ENCODE results near the gene TCFL5. TPM values are rescaled to one million over a fixed set of nuclear protein-coding genes. Genes with fewer than 3 reads are reported as not detected.

TCFL5 gene
- total and polyA plus RNA-seq, 10 of the 15 experiments (the other 5 are each of a cell fraction or from before 2014, with no cell fraction given): 0.48 to 8.1 (median 3.8) TPM

DNA sequence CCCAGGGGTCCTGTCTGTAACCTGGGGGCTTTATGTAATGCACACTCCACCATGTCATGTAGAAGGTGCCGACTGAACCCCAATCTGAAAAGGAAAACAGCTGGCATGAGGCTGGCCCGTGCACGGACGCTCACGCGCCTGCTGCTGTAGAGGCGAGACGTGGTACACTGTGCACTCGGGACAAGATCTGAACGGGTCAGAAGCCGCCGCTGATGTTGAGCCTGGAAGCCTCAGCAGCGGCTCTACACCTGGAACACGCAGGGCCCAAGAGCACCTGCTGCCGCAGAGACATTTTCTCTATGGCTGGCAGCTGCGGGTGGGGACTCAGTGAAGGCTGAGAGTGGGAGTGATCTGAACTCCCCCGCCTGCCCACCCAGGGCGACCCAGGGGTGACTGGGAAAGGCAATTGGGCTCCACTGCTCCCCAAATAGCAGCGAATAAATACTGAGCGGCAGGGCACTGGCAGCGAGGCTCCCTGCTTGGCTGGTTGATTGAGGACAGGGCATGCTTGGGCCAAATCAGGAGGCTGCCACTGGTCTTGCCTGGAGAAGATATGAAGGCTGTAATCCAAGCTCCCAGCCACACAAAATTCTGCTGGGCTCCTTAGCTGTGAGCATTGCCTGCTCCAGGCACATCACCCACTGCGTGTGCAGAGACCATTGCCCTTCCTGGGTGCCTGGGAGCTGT, 59.5 kb downstream of the TCFL5 start:
- FAIRE-seq: no peak
- POLR2A ChIA-PET: no interaction called here
- WGBS (ENCODE audit: insufficient coverage, insufficient replicate concordance, low lambda C conversion rate, missing lambda C conversion rate): 90% methylated on average over 22 of the region's 22 CpGs
- Histone ChIP-seq H3K36me3 (ENCODE audit: control insufficient read depth in 2 of 2, insufficient read depth in 2 of 2, low read length in 1 of 2) (peaks cover 5 to 11% of the 10 kb centered on the region in 2 experiments), H3K4me2 (ENCODE audit: control insufficient read depth, insufficient read depth) (no peak overlapping the region), H4K20me1 (ENCODE audit: control insufficient read depth, insufficient read depth) (no peaks in the 10 kb centered on the region), H3K27me3 (replicated peaks in 1 of 2; ENCODE audit: control insufficient read depth in 2 of 2, insufficient read depth in 2 of 2, low read length in 1 of 2) (no peaks in the 10 kb centered on the region), H3K27ac (ENCODE audit: control insufficient read depth, insufficient read depth) (no peak overlapping the region), H3K9ac (ENCODE audit: control insufficient read depth, insufficient read depth, low read length) (no peak overlapping the region), H3K4me1 (ENCODE audit: control insufficient read depth, insufficient read depth, low read length) (peaks cover 14% of the 10 kb centered on the region), H3K4me3 (no peak overlapping the region), H3K9me3 (replicated peaks; ENCODE audit: control insufficient read depth, insufficient read depth, low read length) (no peaks in the 10 kb centered on the region), H3K79me2 (ENCODE audit: control insufficient read depth, insufficient read depth, low read length) (peaks cover 25% of the 10 kb centered on the region), H2AFZ (ENCODE audit: control insufficient read depth, low read depth, low read length) (no peak overlapping the region)
- TF ChIP-seq SMAD1 (IDR thresholded peaks at IDR 0.05; ENCODE audit: low read depth, partially characterized antibody): no peak
- TF ChIP-seq, protein P1, sequence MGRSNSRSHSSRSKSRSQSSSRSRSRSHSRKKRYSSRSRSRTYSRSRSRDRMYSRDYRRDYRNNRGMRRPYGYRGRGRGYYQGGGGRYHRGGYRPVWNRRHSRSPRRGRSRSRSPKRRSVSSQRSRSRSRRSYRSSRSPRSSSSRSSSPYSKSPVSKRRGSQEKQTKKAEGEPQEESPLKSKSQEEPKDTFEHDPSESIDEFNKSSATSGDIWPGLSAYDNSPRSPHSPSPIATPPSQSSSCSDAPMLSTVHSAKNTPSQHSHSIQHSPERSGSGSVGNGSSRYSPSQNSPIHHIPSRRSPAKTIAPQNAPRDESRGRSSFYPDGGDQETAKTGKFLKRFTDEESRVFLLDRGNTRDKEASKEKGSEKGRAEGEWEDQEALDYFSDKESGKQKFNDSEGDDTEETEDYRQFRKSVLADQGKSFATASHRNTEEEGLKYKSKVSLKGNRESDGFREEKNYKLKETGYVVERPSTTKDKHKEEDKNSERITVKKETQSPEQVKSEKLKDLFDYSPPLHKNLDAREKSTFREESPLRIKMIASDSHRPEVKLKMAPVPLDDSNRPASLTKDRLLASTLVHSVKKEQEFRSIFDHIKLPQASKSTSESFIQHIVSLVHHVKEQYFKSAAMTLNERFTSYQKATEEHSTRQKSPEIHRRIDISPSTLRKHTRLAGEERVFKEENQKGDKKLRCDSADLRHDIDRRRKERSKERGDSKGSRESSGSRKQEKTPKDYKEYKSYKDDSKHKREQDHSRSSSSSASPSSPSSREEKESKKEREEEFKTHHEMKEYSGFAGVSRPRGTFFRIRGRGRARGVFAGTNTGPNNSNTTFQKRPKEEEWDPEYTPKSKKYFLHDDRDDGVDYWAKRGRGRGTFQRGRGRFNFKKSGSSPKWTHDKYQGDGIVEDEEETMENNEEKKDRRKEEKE (IDR thresholded peaks at IDR 0.05): no peak
- SMC1A ChIA-PET (ENCODE audit: uncharacterized antibody, unreplicated experiment): no interaction called here
- ATAC-seq: no peak
- RAD21 ChIA-PET (ENCODE audit: unreplicated experiment): no interaction called here
- DNase-seq (ENCODE audit: low read depth, low spot score): no peak
- intact Hi-C loops (cut with micrococcal nuclease; ENCODE audit: unreplicated experiment) (no loop called here), in situ Hi-C loops (cut with MboI) (no loop called here)
- CTCF ChIA-PET: interaction anchor here (1.3 kb wide), 1 partner anchor 302 kb away, joined by 3 read pairs; no protein-coding TSS in a partner anchor
- no TSS peak for BruUV-seq (replicated peaks)
